ENCODE data around the gene GORASP1. TPM values are rescaled to one million over a fixed set of nuclear protein-coding genes. Genes with fewer than 3 reads are reported as not detected.

GORASP1 gene
- total and polyA plus RNA-seq, 2 donors (not counting 1 experiment from before 2014, with no cell fraction given), result 32.1 to 37.5 TPM

- H3K27me3 ChIP-seq (ENCODE audit: control insufficient read depth, insufficient read depth, low read length), result no peaks in the 10 kb centered on the region
- DNase-seq (ENCODE audit: low read depth in 2 of 2), result no peak
- peaks cover 16% of the 10 kb centered on the region for H3K36me3 ChIP-seq (ENCODE audit: control insufficient read depth, insufficient read depth, low read length)
- H3K9ac ChIP-seq (ENCODE audit: insufficient read depth, low read length), result no peak overlapping the region
- H3K9me3 ChIP-seq (ENCODE audit: control insufficient read depth, insufficient read depth, low read depth, low read length), result no peaks in the 10 kb centered on the region
- H4K20me1 ChIP-seq (ENCODE audit: control insufficient read depth, extremely low read depth, insufficient read depth, low read length), result no peaks in the 10 kb centered on the region
- H2AFZ ChIP-seq (ENCODE audit: low read length), result no peak overlapping the region
- H3K27ac ChIP-seq (ENCODE audit: insufficient read depth, low read length), result no peak overlapping the region
- H3K4me3 ChIP-seq (replicated peaks in 1 of 4; ENCODE audit: control extremely low read depth in 1 of 4, insufficient read depth in 1 of 4, low read depth in 3 of 4, low read length in 4 of 4), result no peak overlapping the region
- no peak overlapping the region for H3K4me2 ChIP-seq (ENCODE audit: extremely low read depth, insufficient read depth, low read length)
- no peaks in the 10 kb centered on the region for H3K4me1 ChIP-seq (ENCODE audit: control insufficient read depth, extremely low read depth, insufficient read depth, low read length)
- TF ChIP-seq EZH2 (IDR thresholded peaks at IDR 0.05; ENCODE audit: low read length, missing control alignments) (no peak), CTCF (conservative IDR thresholded peaks at IDR 0.05 in 1 of 2, IDR thresholded peaks at IDR 0.05 in 1 of 2; ENCODE audit: low read depth in 1 of 2, low read length in 2 of 2) (no peak)
- no peaks in the 10 kb centered on the region for H3K79me2 ChIP-seq (ENCODE audit: control insufficient read depth, insufficient read depth, low read length)
Measured at GRCh38 chr3:39095778-39096177, 11.6 kb downstream of the GORASP1 start.

DNA sequence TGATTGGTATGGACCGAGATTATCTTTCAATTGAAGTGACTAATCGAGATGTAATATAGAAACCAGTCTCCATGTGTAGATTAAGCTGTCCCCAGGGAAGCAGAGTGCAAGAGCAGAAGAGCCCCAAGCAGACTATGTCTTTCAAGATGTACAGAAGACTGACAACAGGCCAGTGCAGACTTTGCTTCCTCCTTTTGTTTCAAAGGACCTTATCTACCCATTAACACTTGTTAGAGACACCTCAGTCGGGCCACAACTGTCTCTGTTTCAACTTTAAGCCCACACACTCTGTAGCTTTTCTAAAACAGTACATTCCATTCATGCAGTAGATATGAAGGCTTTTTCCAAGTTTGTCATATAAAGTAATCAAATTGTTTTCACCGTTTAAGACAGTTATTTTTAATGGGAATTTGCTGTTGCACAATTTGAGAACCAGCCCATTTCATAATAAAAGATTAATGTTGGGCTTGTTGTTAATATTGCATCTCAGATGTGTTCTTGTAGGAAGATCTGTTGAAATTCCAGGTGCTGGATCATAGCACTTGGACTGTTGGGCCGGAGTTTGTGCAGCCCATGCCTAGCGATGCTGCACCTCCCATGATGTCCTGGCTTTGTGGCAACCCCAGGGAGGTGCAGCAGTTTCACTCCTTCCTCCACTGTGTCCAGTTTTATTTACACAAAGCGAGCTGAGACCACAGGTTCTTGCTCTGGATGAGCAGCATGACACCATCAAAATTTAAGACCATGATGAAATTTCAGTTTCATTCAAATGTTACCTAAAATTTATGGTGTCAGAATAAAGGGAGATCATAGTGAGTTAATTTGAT is 12.4 kb downstream of the GORASP1 start:
- no peak for DNase-seq (ENCODE audit: low read depth in 2 of 2)
- H3K27ac ChIP-seq (ENCODE audit: insufficient read depth, low read length), result no peak overlapping the region
- H3K4me3 ChIP-seq (replicated peaks in 1 of 4; ENCODE audit: control extremely low read depth in 1 of 4, insufficient read depth in 1 of 4, low read depth in 3 of 4, low read length in 4 of 4), result no peak overlapping the region
- TF ChIP-seq EZH2 (IDR thresholded peaks at IDR 0.05; ENCODE audit: low read length, missing control alignments) (no peak), CTCF (conservative IDR thresholded peaks at IDR 0.05 in 1 of 2, IDR thresholded peaks at IDR 0.05 in 1 of 2; ENCODE audit: low read depth in 1 of 2, low read length in 2 of 2) (no peak)
- no peak overlapping the region for H2AFZ ChIP-seq (ENCODE audit: low read length)
- H4K20me1 ChIP-seq (ENCODE audit: control insufficient read depth, extremely low read depth, insufficient read depth, low read length), result no peaks in the 10 kb centered on the region
- no peaks in the 10 kb centered on the region for H3K4me1 ChIP-seq (ENCODE audit: control insufficient read depth, extremely low read depth, insufficient read depth, low read length)
- H3K4me2 ChIP-seq (ENCODE audit: extremely low read depth, insufficient read depth, low read length), result no peak overlapping the region
- peaks cover 11% of the 10 kb centered on the region for H3K36me3 ChIP-seq (ENCODE audit: control insufficient read depth, insufficient read depth, low read length)
- H3K27me3 ChIP-seq (ENCODE audit: control insufficient read depth, insufficient read depth, low read length), result no peaks in the 10 kb centered on the region
- no peaks in the 10 kb centered on the region for H3K9me3 ChIP-seq (ENCODE audit: control insufficient read depth, insufficient read depth, low read depth, low read length)
- H3K9ac ChIP-seq (ENCODE audit: insufficient read depth, low read length), result no peak overlapping the region
- no peaks in the 10 kb centered on the region for H3K79me2 ChIP-seq (ENCODE audit: control insufficient read depth, insufficient read depth, low read length)

DNA sequence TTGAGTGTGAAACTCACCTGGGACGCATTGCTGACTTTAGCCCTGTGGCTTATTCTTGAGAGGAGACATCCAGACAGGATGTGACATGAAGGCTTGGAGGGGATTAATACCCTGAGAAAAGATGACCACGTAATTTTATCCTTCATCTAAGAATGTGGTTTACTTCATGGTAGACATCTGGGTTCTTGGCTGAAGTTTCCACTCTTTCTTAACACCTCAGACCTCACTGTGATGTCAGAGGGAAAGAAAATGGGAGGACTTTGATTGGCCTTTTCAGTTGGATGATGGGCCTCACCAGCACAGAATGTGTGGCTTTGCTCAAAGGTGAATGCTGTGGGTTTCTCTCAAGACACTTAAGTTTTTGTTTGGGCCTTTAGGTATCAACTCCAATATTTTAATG is 16.5 kb downstream of the GORASP1 start:
- no peak overlapping the region for H3K4me2 ChIP-seq (ENCODE audit: extremely low read depth, insufficient read depth, low read length)
- no peak overlapping the region for H3K9ac ChIP-seq (ENCODE audit: insufficient read depth, low read length)
- H3K27ac ChIP-seq (ENCODE audit: insufficient read depth, low read length), result no peak overlapping the region
- no peak overlapping the region for H2AFZ ChIP-seq (ENCODE audit: low read length)
- no peaks in the 10 kb centered on the region for H3K4me1 ChIP-seq (ENCODE audit: control insufficient read depth, extremely low read depth, insufficient read depth, low read length)
- H3K27me3 ChIP-seq (ENCODE audit: control insufficient read depth, insufficient read depth, low read length), result no peaks in the 10 kb centered on the region
- peaks cover 9% of the 10 kb centered on the region for H3K36me3 ChIP-seq (ENCODE audit: control insufficient read depth, insufficient read depth, low read length)
- no peak overlapping the region for H3K4me3 ChIP-seq (replicated peaks in 1 of 4; ENCODE audit: control extremely low read depth in 1 of 4, insufficient read depth in 1 of 4, low read depth in 3 of 4, low read length in 4 of 4)
- no peaks in the 10 kb centered on the region for H3K9me3 ChIP-seq (ENCODE audit: control insufficient read depth, insufficient read depth, low read depth, low read length)
- H4K20me1 ChIP-seq (ENCODE audit: control insufficient read depth, extremely low read depth, insufficient read depth, low read length), result no peaks in the 10 kb centered on the region
- no peaks in the 10 kb centered on the region for H3K79me2 ChIP-seq (ENCODE audit: control insufficient read depth, insufficient read depth, low read length)
- DNase-seq (ENCODE audit: low read depth in 2 of 2), result peak; percentile 16 to 51
- no peak for TF ChIP-seq CTCF (conservative IDR thresholded peaks at IDR 0.05 in 1 of 2, IDR thresholded peaks at IDR 0.05 in 1 of 2; ENCODE audit: low read depth in 1 of 2, low read length in 2 of 2)
- TF ChIP-seq EZH2 (IDR thresholded peaks at IDR 0.05; ENCODE audit: low read length, missing control alignments), result no peak

All from fibroblast of lung (primary cell).